Sigmoid colon (tissue), 4 donors: ENCODE results near the gene SLC66A1.

Experiments
- CTCF ChIP-seq, 4 experiments: fragments of 450-650 bp in 3 of 4; fragments of 200-600 bp in 1 of 4; IDR thresholded peaks; one replicate each; pipeline ENCODE4 v1.5.1; 2016 to 2019; ENCODE audit warnings: antibody characterized with exemption in 4 of 4, mild to moderate bottlenecking in 3 of 4, moderate library complexity in 2 of 4
- EP300 ChIP-seq, 4 donors: sonication (generic); formaldehyde crosslinking; IDR thresholded peaks; one replicate each; pipeline ENCODE4 v1.6.1; 2017; ENCODE audit warnings: antibody characterized with exemption in 4 of 4
- POLR2A ChIP-seq, 2 donors: fragments of 450-650 bp; IDR thresholded peaks; one replicate each; pipeline ENCODE4 v1.6.1; 2016; ENCODE audit warnings: antibody characterized with exemption in 2 of 2, mild to moderate bottlenecking in 2 of 2, moderate library complexity in 2 of 2

GRCh38 chr1:19332832-19333231, 20.7 kb downstream of the SLC66A1 start:
- TF ChIP-seq CTCF (IDR thresholded peaks at IDR 0.05) (no peak), POLR2A (IDR thresholded peaks at IDR 0.05) (no peak), EP300 (IDR thresholded peaks at IDR 0.05) (no peak)
